PFSK-1 (cell line): ENCODE measurements around the gene GART.

Source experiments
- FOXP2 ChIP-seq: optimal IDR thresholded peaks from 2 replicates; pipeline ENCODE3; 2011; ENCODE audit warnings: borderline replicate concordance, control low read depth, inconsistent platforms; ENCODE audit not compliant: insufficient read depth; ENCODE audit errors: extremely low read length, extremely low read depth
- POLR2AphosphoS5 ChIP-seq: IDR thresholded peaks from 2 replicates; pipeline ENCODE4 v1.6.1; 2012; ENCODE audit warnings: low read depth, mild to moderate bottlenecking, control low read depth, low read length, moderate library complexity
- SIN3A ChIP-seq: IDR thresholded peaks from 2 replicates; pipeline ENCODE4 v1.6.1; 2012; ENCODE audit warnings: mild to moderate bottlenecking, low read length, moderate library complexity, borderline replicate concordance; ENCODE audit not compliant: insufficient read depth
- TAF1 ChIP-seq: IDR thresholded peaks from 2 replicates; pipeline ENCODE4 v1.6.1; 2012; ENCODE audit warnings: low read length, control low read depth, borderline replicate concordance; ENCODE audit not compliant: insufficient read depth
- TF ChIP-seq, protein P1 (sequence below), 2 experiments: IDR thresholded peaks; 2 replicates each; pipeline versions ENCODE4 v1.6.1 to v1.8.0; 2011 to 2012; ENCODE audit warnings: low read depth in 2 of 2, low read length in 2 of 2, control low read depth in 1 of 2, inconsistent platforms in 1 of 2, mild to moderate bottlenecking in 1 of 2, moderate library complexity in 1 of 2; ENCODE audit not compliant: insufficient read depth in 1 of 2

The GART gene

DNA sequence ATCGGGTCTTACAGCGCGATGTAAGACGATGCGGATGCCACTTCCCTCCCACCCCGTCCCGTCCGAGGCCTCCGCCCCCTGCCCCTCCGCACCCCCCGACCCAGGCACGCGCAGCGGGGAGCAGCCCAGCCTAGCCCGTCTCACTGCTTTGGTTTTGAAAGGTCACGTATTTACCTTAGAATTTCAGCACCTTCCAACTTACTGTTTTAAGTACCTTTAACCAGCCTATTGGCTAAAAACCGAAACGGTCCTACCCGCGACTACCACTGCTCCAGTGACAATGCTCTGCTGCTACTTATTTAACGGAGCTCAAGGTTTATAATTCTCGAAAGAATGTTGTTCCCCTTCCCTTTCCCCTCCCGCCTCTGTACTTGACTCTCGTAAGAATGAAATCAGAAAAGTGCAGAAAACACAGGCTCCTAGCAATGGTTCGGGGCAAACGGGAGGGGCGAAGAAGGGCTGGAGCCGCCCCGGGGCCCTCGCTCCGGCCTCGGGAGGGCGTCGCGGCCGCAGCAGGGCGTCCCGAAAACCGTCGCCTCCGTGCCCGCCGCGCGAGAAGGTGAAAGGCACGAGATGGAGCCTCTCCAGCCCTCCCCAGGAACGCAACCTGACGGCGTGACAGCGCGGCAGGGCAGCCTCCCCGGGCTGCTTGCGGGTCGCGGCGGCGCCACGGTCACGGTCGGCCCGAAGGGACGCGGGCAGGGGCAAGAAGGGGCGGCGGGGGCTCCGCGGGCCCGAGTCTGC is 62.8 kb downstream of the GART start:
- no peak for TF ChIP-seq FOXP2
- TF ChIP-seq POLR2AphosphoS5: no peak
- no peak for TF ChIP-seq SIN3A
- no peak for TF ChIP-seq TAF1
- TF ChIP-seq, protein P1, sequence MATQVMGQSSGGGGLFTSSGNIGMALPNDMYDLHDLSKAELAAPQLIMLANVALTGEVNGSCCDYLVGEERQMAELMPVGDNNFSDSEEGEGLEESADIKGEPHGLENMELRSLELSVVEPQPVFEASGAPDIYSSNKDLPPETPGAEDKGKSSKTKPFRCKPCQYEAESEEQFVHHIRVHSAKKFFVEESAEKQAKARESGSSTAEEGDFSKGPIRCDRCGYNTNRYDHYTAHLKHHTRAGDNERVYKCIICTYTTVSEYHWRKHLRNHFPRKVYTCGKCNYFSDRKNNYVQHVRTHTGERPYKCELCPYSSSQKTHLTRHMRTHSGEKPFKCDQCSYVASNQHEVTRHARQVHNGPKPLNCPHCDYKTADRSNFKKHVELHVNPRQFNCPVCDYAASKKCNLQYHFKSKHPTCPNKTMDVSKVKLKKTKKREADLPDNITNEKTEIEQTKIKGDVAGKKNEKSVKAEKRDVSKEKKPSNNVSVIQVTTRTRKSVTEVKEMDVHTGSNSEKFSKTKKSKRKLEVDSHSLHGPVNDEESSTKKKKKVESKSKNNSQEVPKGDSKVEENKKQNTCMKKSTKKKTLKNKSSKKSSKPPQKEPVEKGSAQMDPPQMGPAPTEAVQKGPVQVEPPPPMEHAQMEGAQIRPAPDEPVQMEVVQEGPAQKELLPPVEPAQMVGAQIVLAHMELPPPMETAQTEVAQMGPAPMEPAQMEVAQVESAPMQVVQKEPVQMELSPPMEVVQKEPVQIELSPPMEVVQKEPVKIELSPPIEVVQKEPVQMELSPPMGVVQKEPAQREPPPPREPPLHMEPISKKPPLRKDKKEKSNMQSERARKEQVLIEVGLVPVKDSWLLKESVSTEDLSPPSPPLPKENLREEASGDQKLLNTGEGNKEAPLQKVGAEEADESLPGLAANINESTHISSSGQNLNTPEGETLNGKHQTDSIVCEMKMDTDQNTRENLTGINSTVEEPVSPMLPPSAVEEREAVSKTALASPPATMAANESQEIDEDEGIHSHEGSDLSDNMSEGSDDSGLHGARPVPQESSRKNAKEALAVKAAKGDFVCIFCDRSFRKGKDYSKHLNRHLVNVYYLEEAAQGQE (IDR thresholded peaks at IDR 0.05; ENCODE audit: insufficient read depth in 1 of 2, low read depth in 2 of 2, low read length in 2 of 2): no peak

DNA sequence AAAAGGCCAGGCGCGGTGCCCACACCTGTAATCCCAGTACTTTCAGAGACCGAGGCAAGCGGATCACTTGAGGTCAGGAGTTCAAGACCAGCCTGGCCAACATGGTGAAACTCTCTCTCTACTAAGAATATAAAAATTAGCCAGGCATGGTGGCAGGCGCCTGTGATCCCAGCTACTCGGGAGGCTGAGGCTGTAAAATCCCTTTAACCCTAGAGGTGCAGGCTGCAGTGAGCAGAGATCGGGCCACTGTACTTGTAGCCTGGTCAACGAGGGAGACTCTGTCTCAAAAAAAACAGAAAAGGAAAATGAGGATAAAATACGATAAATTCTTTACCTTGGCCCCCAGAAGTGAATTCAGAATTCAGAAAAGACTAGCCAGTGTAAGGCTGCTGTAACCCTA is 63.7 kb downstream of the GART start:
- TF ChIP-seq TAF1: no peak
- no peak for TF ChIP-seq POLR2AphosphoS5
- TF ChIP-seq, protein P1 (IDR thresholded peaks at IDR 0.05; ENCODE audit: insufficient read depth in 1 of 2, low read depth in 2 of 2, low read length in 2 of 2): no peak
- no peak for TF ChIP-seq FOXP2
- no peak for TF ChIP-seq SIN3A

DNA sequence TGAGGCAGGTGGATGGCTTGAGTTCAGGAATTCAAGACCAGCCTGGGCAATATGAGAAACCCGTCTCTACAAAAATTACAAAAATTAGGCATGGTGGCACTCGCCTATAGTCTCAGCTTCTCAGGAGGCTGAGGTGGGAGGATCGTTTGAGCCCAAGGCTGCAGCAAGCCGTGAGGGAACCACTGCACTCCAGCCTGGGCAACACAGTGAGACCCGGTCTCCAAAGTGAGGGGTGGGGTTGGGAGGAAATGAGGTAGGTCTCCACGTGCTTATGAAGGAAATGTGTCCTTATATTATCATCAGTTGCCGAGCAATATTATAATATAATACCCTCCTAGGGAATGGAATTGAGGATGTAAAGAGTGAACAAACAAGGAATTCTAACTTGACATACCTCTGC is 64.9 kb downstream of the GART start:
- TF ChIP-seq, protein P1 (IDR thresholded peaks at IDR 0.05; ENCODE audit: insufficient read depth in 1 of 2, low read depth in 2 of 2, low read length in 2 of 2): no peak
- TF ChIP-seq POLR2AphosphoS5: no peak

DNA sequence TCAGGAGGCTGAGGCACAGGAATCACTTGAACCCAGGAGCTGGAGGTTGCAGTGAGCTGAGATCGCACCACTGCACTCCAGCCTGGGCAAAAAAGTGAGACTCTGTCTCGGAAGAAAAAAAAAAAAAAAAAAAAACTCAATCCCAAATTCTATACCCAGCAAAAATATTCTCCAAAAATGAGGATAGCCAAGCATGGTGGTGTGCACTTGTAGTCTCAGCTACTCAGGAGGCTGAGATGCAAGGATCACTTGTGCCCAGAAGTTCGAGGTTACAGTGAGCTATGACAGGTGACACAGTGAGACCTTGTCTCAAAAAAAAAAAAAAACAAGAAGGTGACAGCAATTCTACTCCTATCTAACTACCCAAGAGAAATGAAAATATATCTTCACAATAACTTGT is 68.6 kb downstream of the GART start:
- no peak for TF ChIP-seq POLR2AphosphoS5
- TF ChIP-seq SIN3A: no peak
- TF ChIP-seq, protein P1 (IDR thresholded peaks at IDR 0.05; ENCODE audit: insufficient read depth in 1 of 2, low read depth in 2 of 2, low read length in 2 of 2): no peak
- no peak for TF ChIP-seq FOXP2
- no peak for TF ChIP-seq TAF1

GRCh38 chr21:33470701-33471100 is 71.2 kb downstream of the GART start:
- TF ChIP-seq, protein P1 (IDR thresholded peaks at IDR 0.05; ENCODE audit: insufficient read depth in 1 of 2, low read depth in 2 of 2, low read length in 2 of 2): no peak
- no peak for TF ChIP-seq POLR2AphosphoS5
- TF ChIP-seq SIN3A: no peak
- no peak for TF ChIP-seq TAF1
- no peak for TF ChIP-seq FOXP2
